GM10847 (cell line): ENCODE measurements around the gene ECE2.
A peak's percentile ranks its signal among the peaks of the same experiment; 100 is the strongest.

Source experiments
- POLR2A ChIP-seq: IDR thresholded peaks from 2 replicates; pipeline ENCODE4 v1.6.1; 2011; ENCODE audit not compliant: insufficient read length; ENCODE audit errors: extremely low read depth

ECE2 gene

GRCh38 chr3:184284696-184285095 is 8.9 kb downstream of the ECE2 start:
- TF ChIP-seq POLR2A = no peak

- TF ChIP-seq POLR2A = no peak
Measured at GRCh38 chr3:184289426-184289938, 13.7 kb downstream of the ECE2 start.

- TF ChIP-seq POLR2A = no peak
Measured at GRCh38 chr3:184290331-184290730, 14.5 kb downstream of the ECE2 start.

- TF ChIP-seq POLR2A = no peak
Measured at GRCh38 chr3:184291044-184291737, 15.4 kb downstream of the ECE2 start.

- no peak for TF ChIP-seq POLR2A
Measured at GRCh38 chr3:184291738-184292445, 16.1 kb downstream of the ECE2 start.

- TF ChIP-seq POLR2A = no peak
Measured at GRCh38 chr3:184295771-184296170, 19.9 kb downstream of the ECE2 start.

GRCh38 chr3:184296616-184297015 is 20.8 kb downstream of the ECE2 start:
- TF ChIP-seq POLR2A = no peak

GRCh38 chr3:184298759-184299487 is 23.1 kb downstream of the ECE2 start, which contains the start of gene PSMD2:
TSS of gene PSMD2 (plus strand) at chr3:184299241. CDS start at chr3:184299267, 26 bp downstream.
- TF ChIP-seq POLR2A = peak; percentile 73

- no peak for TF ChIP-seq POLR2A
Measured at GRCh38 chr3:184299488-184300377, 23.9 kb downstream of the ECE2 start.

- no peak for TF ChIP-seq POLR2A
Measured at GRCh38 chr3:184300378-184300720, 24.5 kb downstream of the ECE2 start.

GRCh38 chr3:184305577-184305976 is 29.8 kb downstream of the ECE2 start:
- no peak for TF ChIP-seq POLR2A

GRCh38 chr3:184306341-184306972 is 30.6 kb downstream of the ECE2 start:
- TF ChIP-seq POLR2A = no peak

- no peak for TF ChIP-seq POLR2A
Measured at GRCh38 chr3:184307915-184308314, 32.1 kb downstream of the ECE2 start.

- TF ChIP-seq POLR2A = no peak
Measured at GRCh38 chr3:184308744-184309143, 32.9 kb downstream of the ECE2 start.
